GM12801 (cell line): Measurements from ENCODE around the gene CKS1B.

Experiments used
- CTCF ChIP-seq: IDR thresholded peaks from one replicate; pipeline ENCODE4 v1.5.1; 2011; ENCODE audit warnings: control low read depth; ENCODE audit not compliant: insufficient read length; ENCODE audit errors: extremely low read depth

Gene CKS1B

DNA sequence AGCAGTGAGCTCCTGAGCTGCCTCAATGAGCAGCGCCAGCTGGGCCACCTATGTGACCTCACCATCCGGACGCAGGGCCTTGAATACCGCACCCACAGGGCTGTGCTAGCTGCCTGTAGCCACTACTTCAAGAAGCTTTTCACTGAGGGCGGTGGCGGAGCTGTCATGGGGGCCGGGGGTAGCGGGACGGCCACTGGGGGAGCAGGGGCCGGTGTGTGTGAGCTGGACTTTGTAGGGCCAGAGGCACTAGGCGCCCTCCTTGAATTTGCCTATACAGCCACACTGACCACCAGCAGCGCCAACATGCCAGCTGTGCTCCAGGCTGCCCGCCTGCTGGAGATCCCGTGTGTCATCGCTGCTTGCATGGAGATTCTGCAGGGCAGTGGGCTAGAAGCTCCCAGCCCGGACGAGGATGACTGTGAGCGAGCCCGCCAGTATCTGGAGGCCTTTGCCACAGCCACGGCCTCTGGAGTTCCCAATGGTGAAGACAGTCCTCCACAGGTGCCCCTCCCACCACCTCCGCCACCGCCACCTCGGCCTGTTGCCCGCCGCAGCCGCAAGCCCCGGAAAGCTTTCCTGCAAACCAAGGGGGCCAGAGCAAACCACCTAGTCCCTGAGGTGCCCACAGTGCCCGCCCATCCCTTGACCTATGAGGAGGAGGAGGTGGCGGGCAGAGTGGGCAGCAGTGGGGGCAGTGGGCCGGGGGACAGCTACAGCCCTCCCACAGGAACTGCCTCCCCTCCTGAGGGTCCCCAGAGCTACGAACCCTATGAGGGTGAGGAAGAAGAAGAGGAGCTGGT, 40.4 kb downstream of the CKS1B start:
- TF ChIP-seq CTCF = no peak

- no peak for TF ChIP-seq CTCF
Measured at GRCh38 chr1:155015527-155016230, 41.2 kb downstream of the CKS1B start.

- TF ChIP-seq CTCF = no peak
Measured at GRCh38 chr1:155016231-155016831, 41.9 kb downstream of the CKS1B start.

GRCh38 chr1:155017041-155017945, 42.8 kb downstream of the CKS1B start:
- peak; percentile 41 for TF ChIP-seq CTCF

DNA sequence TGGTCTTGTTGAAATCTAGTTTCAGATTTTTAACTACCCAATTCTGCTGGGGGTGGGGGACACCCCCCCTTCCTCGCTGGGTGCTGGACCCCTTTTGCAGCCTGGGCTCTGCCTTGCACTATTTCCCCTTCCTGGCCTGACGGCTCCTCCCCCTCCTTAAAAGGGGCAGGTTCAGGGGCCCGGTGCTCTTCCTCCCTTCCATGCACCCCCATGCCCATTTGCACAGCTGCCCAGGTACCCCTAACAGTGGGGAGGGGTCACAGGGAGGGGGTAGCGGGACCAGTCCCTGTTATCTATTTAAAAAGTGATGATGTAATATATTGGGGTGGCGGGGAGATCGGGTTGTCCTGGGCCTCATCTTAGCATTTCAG, 43.5 kb downstream of the CKS1B start:
- no peak for TF ChIP-seq CTCF

GRCh38 chr1:155018617-155019348, 44.3 kb downstream of the CKS1B start:
- no peak for TF ChIP-seq CTCF
